ENCODE data around the gene PLCE1. TPM values are rescaled to one million over a fixed set of nuclear protein-coding genes. Genes with fewer than 3 reads are reported as not detected.

PLCE1 gene
- 1.8 and 2.5 TPM in 2 replicates for total RNA-seq

DNA sequence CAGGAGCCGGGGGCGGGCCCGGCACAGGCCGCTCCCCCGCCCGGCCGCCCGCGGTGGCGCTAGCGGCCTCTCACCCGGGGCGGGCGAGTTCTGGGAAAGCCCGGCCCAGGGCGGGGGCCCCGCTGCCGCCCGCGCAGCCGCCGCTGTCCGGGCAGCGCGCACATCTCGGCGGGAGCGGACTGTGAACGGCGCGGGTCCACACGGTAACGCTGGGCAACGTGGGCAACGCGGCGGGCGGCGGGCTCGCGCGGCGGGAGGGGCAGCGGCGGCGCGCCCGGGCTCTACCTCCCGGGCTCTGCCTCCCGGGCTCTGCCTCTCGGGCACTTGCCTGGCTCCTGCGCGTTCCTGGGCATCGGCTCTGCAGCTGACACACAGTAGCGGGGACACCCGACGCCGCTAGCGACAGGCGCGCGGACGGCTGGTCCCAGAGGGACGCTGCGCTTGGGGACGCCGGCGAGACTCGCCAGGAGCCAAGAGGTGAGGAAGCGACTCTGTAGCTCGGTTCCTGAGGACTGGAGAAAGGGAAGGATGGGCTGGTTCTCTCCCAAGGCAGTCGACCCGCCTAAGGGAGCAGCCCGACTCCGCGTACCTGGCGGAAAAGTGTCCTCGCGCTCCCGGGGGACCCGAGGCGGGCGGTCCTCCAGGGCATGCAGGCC, at the start of gene PLCE1:
TSS of gene PLCE1 (plus strand) at position 150 of the 656 bp plus-strand sequence. CDS start 37,116 bp downstream, outside the sequence.

Other genes with a start within 250 kb of the PLCE1 start
- 0.13 TPM in 1 of 2 replicates, not detected in the other for gene LGI1, start 236.0 kb upstream of the PLCE1 start, total RNA-seq
- 2.9 and 3.9 TPM in 2 replicates for gene SLC35G1, start 100.0 kb upstream of the PLCE1 start, total RNA-seq

Data from smooth muscle cell of the pulmonary artery (primary cell).